Stimulated activated naive CD8-positive, alpha-beta T cell treated with anti-CD3 and anti-CD28 coated beads, Interleukin-15, amount 100 ng/mL, for 72 hours (primary cell): ENCODE results near the gene TBC1D17.

ENCODE experiments used
- ATAC-seq: fragments of 150-1000 bp; cut with Tn5 transposase; 2 replicates; pipeline ENCODE4 v1.10.0; 2021; ENCODE audit warnings: mild to moderate bottlenecking, moderate library complexity
- DNase-seq, 2 donors: peaks; one replicate each; pipeline ENCODE4 v3.0.0; 2021 to 2022
- H3K27ac Mint-ChIP-seq, 2 donors: one replicate each; pipeline ENCODE4 v1.8.0; 2022; ENCODE audit warnings: mild to moderate bottlenecking in 2 of 2, mixed read lengths in 2 of 2, moderate library complexity in 2 of 2
- H3K27me3 Mint-ChIP-seq: one replicate; pipeline ENCODE4 v1.8.0; 2022; ENCODE audit warnings: mixed read lengths
- H3K4me1 Mint-ChIP-seq: one replicate; pipeline ENCODE4 v1.8.0; 2022; ENCODE audit warnings: mild to moderate bottlenecking, mixed read lengths
- H3K4me3 Mint-ChIP-seq, 2 donors: one replicate each; pipeline ENCODE4 v1.8.0; 2022; ENCODE audit warnings: mild to moderate bottlenecking in 2 of 2, mixed read lengths in 2 of 2, moderate library complexity in 1 of 2
- H3K9me3 Mint-ChIP-seq, 2 donors: one replicate each; pipeline ENCODE4 v1.8.0; 2022; ENCODE audit warnings: mixed read lengths in 2 of 2

Gene TBC1D17

DNA sequence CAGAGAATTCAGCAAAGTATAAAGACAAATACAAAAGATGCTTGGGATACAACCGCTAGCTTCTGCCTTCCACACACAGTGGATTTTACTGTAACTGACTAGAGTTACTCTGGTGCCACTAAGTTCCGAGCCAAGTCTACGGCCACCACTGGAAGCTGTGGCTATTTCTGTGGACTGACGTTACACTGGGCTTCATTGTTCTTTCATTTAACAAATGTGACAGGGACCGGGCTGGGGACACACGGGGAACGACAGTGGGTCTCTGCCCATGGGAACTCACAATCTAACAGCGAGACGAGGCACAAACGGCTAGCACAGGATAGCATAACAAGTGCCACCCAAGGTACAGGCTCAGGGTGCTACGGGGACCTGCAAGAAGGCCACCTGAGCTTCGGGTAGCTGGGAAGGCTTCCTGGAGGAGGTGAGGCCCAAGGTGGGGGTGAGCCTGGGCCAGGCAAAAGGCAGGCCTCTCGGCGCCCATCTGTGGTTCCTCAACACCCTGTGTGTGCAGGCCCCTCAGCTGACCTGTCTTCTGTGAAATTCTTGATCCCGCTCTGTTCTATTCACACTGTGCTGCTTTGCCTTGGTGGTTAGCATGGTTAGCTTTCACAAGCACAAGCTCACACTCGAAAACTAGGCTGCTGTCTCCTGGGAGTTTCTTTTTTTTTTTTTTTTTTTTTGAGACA, 29.5 kb downstream of the TBC1D17 start:
- Mint-ChIP-seq H3K27me3 (no peaks in the 10 kb centered on the region), H3K4me3 (no peak overlapping the region), H3K4me1 (peaks cover 70% of the 10 kb centered on the region), H3K27ac (peak overlapping the region; percentile 71 to 85), H3K9me3 (no peaks in the 10 kb centered on the region)
- no peak for ATAC-seq
- DNase-seq = no peak

- peaks cover 73% of the 10 kb centered on the region for H3K4me1 Mint-ChIP-seq
- H3K27ac Mint-ChIP-seq = peak overlapping the region; percentile 8 to 91
- no peaks in the 10 kb centered on the region for H3K27me3 Mint-ChIP-seq
- DNase-seq (no peak), ATAC-seq (no peak)
- H3K4me3 Mint-ChIP-seq = peak overlapping the region in 1 of 2 donors; percentile 18
- no peaks in the 10 kb centered on the region for H3K9me3 Mint-ChIP-seq
Measured at GRCh38 chr19:49907745-49908446, 30.4 kb downstream of the TBC1D17 start.

DNA sequence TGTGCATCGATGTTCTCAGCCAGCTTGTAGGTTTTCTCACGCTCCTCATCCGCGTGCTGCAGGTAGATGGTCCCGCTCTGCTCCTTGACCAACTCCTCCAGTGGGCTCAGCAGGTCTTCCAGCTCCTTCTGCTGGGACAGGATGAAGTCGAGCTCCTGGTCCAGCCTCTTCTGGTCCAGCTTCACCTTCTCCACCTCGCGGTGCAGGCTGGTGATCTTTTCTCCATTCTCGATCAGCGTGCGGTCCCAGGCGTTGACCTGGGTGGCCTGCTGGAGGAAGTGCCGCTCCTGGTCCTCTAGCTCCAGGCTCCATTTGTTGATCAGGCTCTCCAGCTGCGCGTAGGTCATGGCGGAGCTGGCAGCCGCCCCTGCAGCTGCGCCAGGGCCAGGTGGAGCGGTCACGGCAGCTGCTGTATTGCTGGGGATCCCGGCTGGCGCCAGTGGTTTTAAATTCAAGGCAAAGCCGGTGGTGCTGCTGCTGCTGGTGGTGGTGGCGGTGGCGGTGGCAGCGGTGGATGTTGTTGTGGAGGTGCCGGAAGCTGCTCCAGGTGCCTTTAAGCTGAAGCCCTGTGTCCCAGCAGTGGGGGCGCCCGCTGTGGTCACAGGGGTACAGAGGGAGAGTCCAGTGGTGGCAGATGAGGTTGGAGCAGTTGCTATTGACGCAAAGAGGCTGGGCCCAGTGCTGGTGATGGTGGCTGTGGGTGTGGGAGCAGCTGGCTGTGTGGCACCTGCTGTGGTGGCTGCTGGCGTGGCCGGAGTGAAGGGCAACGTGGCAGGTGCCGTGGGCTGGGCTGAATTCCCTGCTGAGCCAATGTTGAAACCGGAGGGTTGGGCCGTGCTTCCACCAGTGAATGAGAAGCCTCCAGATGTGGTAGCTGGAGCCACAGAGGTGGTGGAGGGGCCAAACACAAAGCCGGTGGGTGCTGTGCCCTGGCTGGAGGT, 31.2 kb downstream of the TBC1D17 start:
- no peaks in the 10 kb centered on the region for H3K9me3 Mint-ChIP-seq
- H3K4me3 Mint-ChIP-seq = no peak overlapping the region
- H3K4me1 Mint-ChIP-seq = peaks cover 73% of the 10 kb centered on the region
- peak overlapping the region in 1 of 2 donors; percentile 91 for H3K27ac Mint-ChIP-seq
- DNase-seq (no peak), ATAC-seq (no peak)
- H3K27me3 Mint-ChIP-seq = no peaks in the 10 kb centered on the region

DNA sequence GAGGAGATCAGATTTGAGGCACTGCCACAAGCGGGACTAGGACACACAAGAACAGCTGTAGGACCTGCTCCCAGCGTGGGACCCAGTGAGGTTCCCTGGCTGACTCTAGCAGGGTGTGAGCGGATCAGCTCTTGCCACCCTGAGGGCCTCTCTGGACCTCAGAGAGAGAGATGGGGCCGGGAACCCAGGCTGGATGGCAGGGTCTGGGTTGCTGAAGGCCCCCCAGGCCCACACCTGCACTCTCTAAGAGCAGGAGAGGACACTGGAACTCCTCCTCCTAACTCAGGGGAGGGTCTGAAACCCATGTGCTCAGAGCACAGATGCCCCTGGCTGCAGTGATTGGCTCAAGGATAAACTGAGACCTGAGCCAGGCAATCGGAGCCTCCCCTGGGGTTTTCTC, 32.7 kb downstream of the TBC1D17 start:
- ATAC-seq (no peak), DNase-seq (no peak)
- Mint-ChIP-seq H3K27me3 (no peaks in the 10 kb centered on the region), H3K9me3 (no peaks in the 10 kb centered on the region), H3K27ac (no peak overlapping the region), H3K4me1 (peaks cover 78% of the 10 kb centered on the region), H3K4me3 (no peak overlapping the region)

GRCh38 chr19:49911381-49912145, 34.1 kb downstream of the TBC1D17 start:
- H3K27me3 Mint-ChIP-seq = no peaks in the 10 kb centered on the region
- peak overlapping the region; percentile 70 to 79 for H3K4me3 Mint-ChIP-seq
- ATAC-seq = peak; percentile 91
- peak overlapping the region; percentile 91 to 97 for H3K27ac Mint-ChIP-seq
- DNase-seq = peak in 1 of 2 donors; percentile 50
- no peaks in the 10 kb centered on the region for H3K9me3 Mint-ChIP-seq
- H3K4me1 Mint-ChIP-seq = peaks cover 81% of the 10 kb centered on the region

GRCh38 chr19:49912965-49913685, 35.6 kb downstream of the TBC1D17 start:
- no peak overlapping the region for H3K4me3 Mint-ChIP-seq
- ATAC-seq = no peak
- no peak for DNase-seq
- peak overlapping the region in 1 of 2 donors; percentile 89 for H3K27ac Mint-ChIP-seq
- no peaks in the 10 kb centered on the region for H3K9me3 Mint-ChIP-seq
- peaks cover 76% of the 10 kb centered on the region for H3K4me1 Mint-ChIP-seq
- H3K27me3 Mint-ChIP-seq = no peaks in the 10 kb centered on the region

GRCh38 chr19:49913720-49914119, 36.2 kb downstream of the TBC1D17 start:
- H3K27ac Mint-ChIP-seq = peak overlapping the region; percentile 8 to 89
- DNase-seq (no peak), ATAC-seq (no peak)
- H3K27me3 Mint-ChIP-seq = no peaks in the 10 kb centered on the region
- peaks cover 75% of the 10 kb centered on the region for H3K4me1 Mint-ChIP-seq
- no peaks in the 10 kb centered on the region for H3K9me3 Mint-ChIP-seq
- peak overlapping the region in 1 of 2 donors; percentile 9 for H3K4me3 Mint-ChIP-seq

GRCh38 chr19:49915271-49915670, 37.8 kb downstream of the TBC1D17 start:
- peak overlapping the region in 1 of 2 donors; percentile 69 for H3K27ac Mint-ChIP-seq
- DNase-seq (no peak), ATAC-seq (no peak)
- H3K9me3 Mint-ChIP-seq = no peaks in the 10 kb centered on the region
- H3K4me1 Mint-ChIP-seq = peaks cover 83% of the 10 kb centered on the region
- no peaks in the 10 kb centered on the region for H3K27me3 Mint-ChIP-seq
- H3K4me3 Mint-ChIP-seq = no peak overlapping the region

- ATAC-seq = no peak
- DNase-seq = no peak
- Mint-ChIP-seq H3K9me3 (no peaks in the 10 kb centered on the region), H3K4me3 (no peak overlapping the region), H3K4me1 (peaks cover 84% of the 10 kb centered on the region), H3K27ac (peak overlapping the region; percentile 7 to 49), H3K27me3 (no peaks in the 10 kb centered on the region)
Measured at GRCh38 chr19:49916839-49917733, 39.6 kb downstream of the TBC1D17 start.

DNA sequence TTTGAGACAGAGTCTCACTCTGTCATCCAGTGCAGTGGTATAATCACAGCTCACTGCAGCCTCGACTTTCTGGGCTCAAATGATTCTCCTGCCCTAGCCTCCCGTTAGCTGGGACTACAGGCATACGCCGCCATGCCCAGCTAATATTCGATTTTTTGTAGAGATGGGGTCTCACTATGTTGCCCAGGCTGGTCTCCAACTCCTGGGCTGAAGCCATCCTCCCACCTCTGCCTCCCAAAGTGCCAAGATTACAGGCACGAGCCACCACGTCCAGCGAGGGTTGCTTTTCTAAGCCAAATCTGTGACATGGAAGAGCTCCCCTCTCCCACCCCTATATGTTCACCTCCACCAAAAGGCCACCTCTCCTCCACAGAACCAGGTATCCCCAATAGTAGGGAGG, 40.6 kb downstream of the TBC1D17 start:
- peak overlapping the region in 1 of 2 donors; percentile 68 for H3K27ac Mint-ChIP-seq
- no peak overlapping the region for H3K4me3 Mint-ChIP-seq
- peaks cover 84% of the 10 kb centered on the region for H3K4me1 Mint-ChIP-seq
- ATAC-seq = no peak
- H3K27me3 Mint-ChIP-seq = no peaks in the 10 kb centered on the region
- H3K9me3 Mint-ChIP-seq = no peaks in the 10 kb centered on the region
- no peak for DNase-seq

GRCh38 chr19:49920624-49921363, 43.3 kb downstream of the TBC1D17 start:
- ATAC-seq (no peak), DNase-seq (no peak)
- Mint-ChIP-seq H3K4me1 (peaks cover 84% of the 10 kb centered on the region), H3K27me3 (no peaks in the 10 kb centered on the region), H3K4me3 (no peak overlapping the region), H3K9me3 (no peaks in the 10 kb centered on the region), H3K27ac (peak overlapping the region in 1 of 2 donors; percentile 95)

GRCh38 chr19:49921871-49922795, 44.6 kb downstream of the TBC1D17 start:
- Mint-ChIP-seq H3K27me3 (no peaks in the 10 kb centered on the region), H3K27ac (peak overlapping the region in 1 of 2 donors; percentile 88), H3K9me3 (no peaks in the 10 kb centered on the region), H3K4me1 (peaks cover 82% of the 10 kb centered on the region), H3K4me3 (peak overlapping the region in 1 of 2 donors; percentile 9)
- peak; percentile 76 for ATAC-seq
- peak in 1 of 2 donors; percentile 36 for DNase-seq
